Transverse colon (tissue), 4 donors: Measurements from ENCODE around the gene TUT4. TPM values are rescaled to one million over a fixed set of nuclear protein-coding genes. Genes with fewer than 3 reads are reported as not detected.

Experiments
- DNase-seq: peaks from one replicate; pipeline ENCODE4 v3.0.0-alpha.2; 2019
- H3K27ac ChIP-seq, 4 donors: fragments of 200-600 bp; sonication (generic); 2 replicates each; pipeline ENCODE4 v1.5.1; 2016 to 2018; ENCODE audit warnings: inconsistent platforms in 4 of 4
- H3K27me3 ChIP-seq: fragments of 200-600 bp; sonication (generic); 2 replicates; pipeline ENCODE4 v1.5.1; 2017; ENCODE audit warnings: inconsistent platforms
- H3K36me3 ChIP-seq, 4 donors: fragments of 200-600 bp; sonication (generic); 2 replicates each; pipeline ENCODE4 v1.5.1; 2017 to 2019; ENCODE audit warnings: inconsistent platforms in 4 of 4
- H3K4me1 ChIP-seq, 4 donors: fragments of 200-600 bp; sonication (generic); 2 replicates each; pipeline ENCODE4 v1.5.1; 2017 to 2020; ENCODE audit warnings: inconsistent platforms in 4 of 4
- H3K4me3 ChIP-seq, 4 donors: fragments of 200-600 bp; sonication (generic); 1 replicate in 1 of 4; 2 replicates in 3 of 4; pipeline versions ENCODE4 v1.5.1 to v1.6.1; 2017 to 2019; ENCODE audit warnings: inconsistent platforms in 4 of 4
- H3K9me3 ChIP-seq, 2 donors: fragments of 200-600 bp; sonication (generic); 2 replicates each; pipeline ENCODE4 v1.5.1; 2017 to 2019; ENCODE audit warnings: inconsistent platforms in 2 of 2
- CTCF ChIP-seq, 5 experiments: fragments of 200-600 bp in 3 of 5; fragments of 450-650 bp in 2 of 5; sonication (generic) in 3 of 5; IDR thresholded peaks; 1 replicate in 2 of 5; 2 replicates in 3 of 5; pipeline ENCODE4 v1.5.1; 2016 to 2017; ENCODE audit warnings: antibody characterized with exemption in 5 of 5, inconsistent platforms in 3 of 5, mild to moderate bottlenecking in 2 of 5, moderate library complexity in 1 of 5
- EP300 ChIP-seq: sonication (generic); formaldehyde crosslinking; IDR thresholded peaks from one replicate; pipeline ENCODE4 v1.6.1; 2017; ENCODE audit warnings: antibody characterized with exemption, low read depth
- POLR2A ChIP-seq: fragments of 450-650 bp; IDR thresholded peaks from one replicate; pipeline ENCODE4 v1.6.1; 2016; ENCODE audit warnings: antibody characterized with exemption, mild to moderate bottlenecking, moderate library complexity
- POLR2AphosphoS5 ChIP-seq, 3 donors: sonication (generic); formaldehyde crosslinking; IDR thresholded peaks; one replicate each; pipeline ENCODE4 v1.6.1; 2016; ENCODE audit warnings: antibody characterized with exemption in 3 of 3
- WGBS, 2 donors: methylation state at CpG; one replicate each; pipeline ENCODE4 v1.1.5; 2018; ENCODE audit warnings: low coverage in 1 of 2; 5-methylcytosine and 5-hydroxymethylcytosine counted together
- in situ Hi-C, 4 donors: fragments of 200-750 bp; cut with MboI; loops; one replicate each; pipeline versions ENCODE4 v1.15.0 to v1.15.1; 2017; ENCODE audit warnings: low sequenced_read_pairs in 3 of 4, low pct_ligation_motif_present in 1 of 4, low pct_unique_long_range_greater_than_20kb in 1 of 4
- intact Hi-C: fragments of 100-400 bp; cut with DNase I; formaldehyde crosslinking; loops from one replicate; pipeline ENCODE4 v1.15.1; 2023; ENCODE audit warnings: low total_unique reads
- total RNA-seq, 4 donors: library from RNA; depleted of rRNA; stranded (reverse); fragments of >200 nt; gene quantifications; one replicate each; pipeline ENCODE4 v1.1.0, GENCODE V29; 2016

TUT4 gene
- total RNA-seq, 4 donors from 2014 or later: 12.3 to 55.3 (median 27.4) TPM

GRCh38 chr1:52460694-52461093 lies 92.2 kb downstream of the TUT4 start:
- Histone ChIP-seq H3K27me3 (no peaks in the 10 kb centered on the region), H3K4me3 (no peak overlapping the region), H3K4me1 (no peaks in the 10 kb centered on the region), H3K27ac (no peak overlapping the region), H3K36me3 (no peaks in the 10 kb centered on the region), H3K9me3 (no peaks in the 10 kb centered on the region)
- no peak for DNase-seq
- in situ Hi-C loops (no loop called here), intact Hi-C loops (no loop called here)
- 100% methylated on average over 1 of the region's 1 CpG for WGBS, 2 donors
- TF ChIP-seq EP300 (no peak), POLR2AphosphoS5 (IDR thresholded peaks at IDR 0.05) (no peak), POLR2A (no peak), CTCF (IDR thresholded peaks at IDR 0.05) (no peak)

GRCh38 chr1:52455686-52456085 lies 97.2 kb downstream of the TUT4 start:
- no peak overlapping the region for H3K4me3 ChIP-seq
- H3K4me1 ChIP-seq: no peaks in the 10 kb centered on the region
- TF ChIP-seq POLR2AphosphoS5 (IDR thresholded peaks at IDR 0.05): no peak
- TF ChIP-seq POLR2A: no peak
- TF ChIP-seq EP300: no peak
- TF ChIP-seq CTCF (IDR thresholded peaks at IDR 0.05): no peak
- no peaks in the 10 kb centered on the region for H3K27me3 ChIP-seq
- H3K9me3 ChIP-seq: no peaks in the 10 kb centered on the region
- no peak for DNase-seq
- intact Hi-C loops: no loop called here
- WGBS, 2 donors: 94 to 100% methylated on average over 2 of the region's 2 CpGs
- no peak overlapping the region for H3K27ac ChIP-seq
- in situ Hi-C loops: no loop called here
- H3K36me3 ChIP-seq: no peaks in the 10 kb centered on the region

GRCh38 chr1:52454779-52455178 lies 98.1 kb downstream of the TUT4 start:
- 97 to 100% methylated on average over 1 to 2 of the region's 2 CpGs for WGBS, 2 donors
- TF ChIP-seq POLR2A (no peak), EP300 (no peak), CTCF (IDR thresholded peaks at IDR 0.05) (no peak), POLR2AphosphoS5 (IDR thresholded peaks at IDR 0.05) (no peak)
- H3K9me3 ChIP-seq: no peaks in the 10 kb centered on the region
- in situ Hi-C loops: no loop called here
- no peaks in the 10 kb centered on the region for H3K4me1 ChIP-seq
- no peaks in the 10 kb centered on the region for H3K36me3 ChIP-seq
- DNase-seq: no peak
- intact Hi-C loops: no loop called here
- H3K4me3 ChIP-seq: no peak overlapping the region
- H3K27me3 ChIP-seq: no peaks in the 10 kb centered on the region
- no peak overlapping the region for H3K27ac ChIP-seq

GRCh38 chr1:52454127-52454526 lies 98.8 kb downstream of the TUT4 start:
- in situ Hi-C loops: no loop called here
- Histone ChIP-seq H3K9me3 (no peaks in the 10 kb centered on the region), H3K4me1 (no peaks in the 10 kb centered on the region), H3K27ac (no peak overlapping the region), H3K36me3 (no peaks in the 10 kb centered on the region), H3K4me3 (no peak overlapping the region), H3K27me3 (no peaks in the 10 kb centered on the region)
- intact Hi-C loops: no loop called here
- 78 to 94% methylated on average over 1 of the region's 1 CpG for WGBS, 2 donors
- no peak for DNase-seq
- TF ChIP-seq POLR2AphosphoS5 (IDR thresholded peaks at IDR 0.05) (no peak), POLR2A (no peak), CTCF (IDR thresholded peaks at IDR 0.05) (no peak), EP300 (no peak)
